ENCODE data around the gene FBH1.
"Not testable (repeated sequence)": the region's sequence is repeated elsewhere in the genome, so short reads cannot be mapped to it uniquely, and the experiment has no call there.

FBH1 gene

GRCh38 chr10:5889624-5890451, at the start of gene FBH1, which contains the start of gene ANKRD16:
Gene FBH1 (plus strand): TSS chr10:5890243. CDS start chr10:5890346, 103 bp downstream.
Gene ANKRD16 (minus strand): TSS chr10:5889893. CDS start chr10:5889354, 539 bp downstream.
- Histone ChIP-seq H3K36me3 (ENCODE audit: insufficient read depth, low read depth, low read length) (peaks cover 49% of the 10 kb centered on the region), H3K27me3 (ENCODE audit: insufficient read depth, low read length) (0 out of 2 replicates have a peak, but pooled peaks cover 6% of the 10 kb centered on the region), H3K9me3 (ENCODE audit: insufficient read depth, low read depth, low read length) (no peaks in the 10 kb centered on the region), H3K4me1 (ENCODE audit: insufficient read depth, low read length) (0 out of 2 replicates have a peak, but pooled peaks cover 6% of the 10 kb centered on the region), H3K4me3 (ENCODE audit: low read length) (peak within 1 kb of the TSS; percentile 84), H3K9ac (ENCODE audit: low read depth, low read length) (peak within 1 kb of the TSS; percentile 74), H3K27ac (ENCODE audit: low read length) (no peak within 1 kb of the TSS)

GRCh38 chr10:5840314-5841307, 49.4 kb upstream of the FBH1 start:
- Histone ChIP-seq H3K27me3 (ENCODE audit: insufficient read depth, low read length) (no peaks in the 10 kb centered on the region), H3K27ac (ENCODE audit: low read length) (no peak overlapping the region), H3K4me3 (ENCODE audit: low read length) (no peak overlapping the region), H3K9ac (ENCODE audit: low read depth, low read length) (no peak overlapping the region), H3K36me3 (ENCODE audit: insufficient read depth, low read depth, low read length) (no peaks in the 10 kb centered on the region), H3K4me1 (ENCODE audit: insufficient read depth, low read length) (no peaks in the 10 kb centered on the region), H3K9me3 (ENCODE audit: insufficient read depth, low read depth, low read length) (no peaks in the 10 kb centered on the region)

- no peak overlapping the region for H3K27ac ChIP-seq (ENCODE audit: low read length)
- no peaks in the 10 kb centered on the region for H3K4me1 ChIP-seq (ENCODE audit: insufficient read depth, low read length)
- no peak overlapping the region for H3K9ac ChIP-seq (ENCODE audit: low read depth, low read length)
- H3K9me3 ChIP-seq (ENCODE audit: insufficient read depth, low read depth, low read length) = no peaks in the 10 kb centered on the region
- H3K36me3 ChIP-seq (ENCODE audit: insufficient read depth, low read depth, low read length) = no peaks in the 10 kb centered on the region
- H3K4me3 ChIP-seq (ENCODE audit: low read length) = no peak overlapping the region
- no peaks in the 10 kb centered on the region for H3K27me3 ChIP-seq (ENCODE audit: insufficient read depth, low read length)
These were observed 48.1 kb upstream of the FBH1 start for GRCh38 chr10:5841965-5842364.

GRCh38 chr10:5843686-5844344, 46.2 kb upstream of the FBH1 start:
- no peaks in the 10 kb centered on the region for H3K9me3 ChIP-seq (ENCODE audit: insufficient read depth, low read depth, low read length)
- no peaks in the 10 kb centered on the region for H3K27me3 ChIP-seq (ENCODE audit: insufficient read depth, low read length)
- no peaks in the 10 kb centered on the region for H3K4me1 ChIP-seq (ENCODE audit: insufficient read depth, low read length)
- H3K9ac ChIP-seq (ENCODE audit: low read depth, low read length) = no peak overlapping the region
- H3K27ac ChIP-seq (ENCODE audit: low read length) = no peak overlapping the region
- no peak overlapping the region for H3K4me3 ChIP-seq (ENCODE audit: low read length)
- H3K36me3 ChIP-seq (ENCODE audit: insufficient read depth, low read depth, low read length) = no peaks in the 10 kb centered on the region

- Histone ChIP-seq H3K27me3 (ENCODE audit: insufficient read depth, low read length) (no peaks in the 10 kb centered on the region), H3K27ac (ENCODE audit: low read length) (no peak overlapping the region), H3K4me3 (ENCODE audit: low read length) (no peak overlapping the region), H3K9ac (ENCODE audit: low read depth, low read length) (no peak overlapping the region), H3K9me3 (ENCODE audit: insufficient read depth, low read depth, low read length) (no peaks in the 10 kb centered on the region), H3K4me1 (ENCODE audit: insufficient read depth, low read length) (no peaks in the 10 kb centered on the region), H3K36me3 (ENCODE audit: insufficient read depth, low read depth, low read length) (no peaks in the 10 kb centered on the region)
These were observed 45.5 kb upstream of the FBH1 start for GRCh38 chr10:5844345-5845055.

- not testable (repeated sequence) for H3K27ac ChIP-seq (ENCODE audit: low read length); H3K4me3 ChIP-seq (ENCODE audit: low read length); H3K9me3 ChIP-seq (ENCODE audit: insufficient read depth, low read depth, low read length); H3K4me1 ChIP-seq (ENCODE audit: insufficient read depth, low read length); H3K36me3 ChIP-seq (ENCODE audit: insufficient read depth, low read depth, low read length); H3K9ac ChIP-seq (ENCODE audit: low read depth, low read length); H3K27me3 ChIP-seq (ENCODE audit: insufficient read depth, low read length)
These were observed 43.4 kb upstream of the FBH1 start for GRCh38 chr10:5846667-5847066.

- H3K9me3 ChIP-seq (ENCODE audit: insufficient read depth, low read depth, low read length) = no peaks in the 10 kb centered on the region
- no peak overlapping the region for H3K4me3 ChIP-seq (ENCODE audit: low read length)
- H3K27ac ChIP-seq (ENCODE audit: low read length) = no peak overlapping the region
These were observed 35.9 kb upstream of the FBH1 start for GRCh38 chr10:5854131-5854475.

GRCh38 chr10:5855979-5856700, 33.9 kb upstream of the FBH1 start:
- Histone ChIP-seq H3K4me3 (ENCODE audit: low read length) (no peak overlapping the region), H3K27ac (ENCODE audit: low read length) (no peak overlapping the region), H3K9ac (ENCODE audit: low read depth, low read length) (no peak overlapping the region), H3K36me3 (ENCODE audit: insufficient read depth, low read depth, low read length) (no peaks in the 10 kb centered on the region), H3K9me3 (ENCODE audit: insufficient read depth, low read depth, low read length) (no peaks in the 10 kb centered on the region), H3K4me1 (ENCODE audit: insufficient read depth, low read length) (no peaks in the 10 kb centered on the region), H3K27me3 (ENCODE audit: insufficient read depth, low read length) (no peaks in the 10 kb centered on the region)

More at GRCh38 chr10:5854131-5854475, 35.9 kb upstream of the FBH1 start:
- Histone ChIP-seq H3K27me3 (ENCODE audit: insufficient read depth, low read length) (no peaks in the 10 kb centered on the region), H3K9ac (ENCODE audit: low read depth, low read length) (no peak overlapping the region), H3K4me1 (ENCODE audit: insufficient read depth, low read length) (no peaks in the 10 kb centered on the region), H3K36me3 (ENCODE audit: insufficient read depth, low read depth, low read length) (no peaks in the 10 kb centered on the region)

GRCh38 chr10:5856701-5857004, 33.4 kb upstream of the FBH1 start:
- H3K9ac ChIP-seq (ENCODE audit: low read depth, low read length) = no peak overlapping the region
- H3K27ac ChIP-seq (ENCODE audit: low read length) = no peak overlapping the region
- H3K27me3 ChIP-seq (ENCODE audit: insufficient read depth, low read length) = no peaks in the 10 kb centered on the region
- no peaks in the 10 kb centered on the region for H3K36me3 ChIP-seq (ENCODE audit: insufficient read depth, low read depth, low read length)
- no peak overlapping the region for H3K4me3 ChIP-seq (ENCODE audit: low read length)
- H3K4me1 ChIP-seq (ENCODE audit: insufficient read depth, low read length) = no peaks in the 10 kb centered on the region
- no peaks in the 10 kb centered on the region for H3K9me3 ChIP-seq (ENCODE audit: insufficient read depth, low read depth, low read length)

GRCh38 chr10:5858811-5859210, 31.2 kb upstream of the FBH1 start:
- H3K9ac ChIP-seq (ENCODE audit: low read depth, low read length) = no peak overlapping the region
- H3K27me3 ChIP-seq (ENCODE audit: insufficient read depth, low read length) = no peaks in the 10 kb centered on the region
- no peak overlapping the region for H3K27ac ChIP-seq (ENCODE audit: low read length)
- H3K4me1 ChIP-seq (ENCODE audit: insufficient read depth, low read length) = no peaks in the 10 kb centered on the region
- no peaks in the 10 kb centered on the region for H3K9me3 ChIP-seq (ENCODE audit: insufficient read depth, low read depth, low read length)
- H3K4me3 ChIP-seq (ENCODE audit: low read length) = no peak overlapping the region
- H3K36me3 ChIP-seq (ENCODE audit: insufficient read depth, low read depth, low read length) = no peaks in the 10 kb centered on the region

All from iPS-20b (cell line).